Endodermal cell (in vitro differentiated cells): ENCODE data around the gene TFRC. TPM values are rescaled to one million over a fixed set of nuclear protein-coding genes. Genes with fewer than 3 reads are reported as not detected.

Source experiments
- DNase-seq: peaks from one replicate; pipeline ENCODE4 v3.0.0-alpha.2; 2017
- H3K27ac ChIP-seq: 2 replicates; pipeline ENCODE4 v1.5.1; 2013; ENCODE audit warnings: mild to moderate bottlenecking, low read depth, low read length, moderate library complexity
- H3K27me3 ChIP-seq: 2 replicates; pipeline ENCODE4 v1.6.1; 2013; ENCODE audit warnings: mild to moderate bottlenecking, low read length, moderate library complexity; ENCODE audit not compliant: insufficient read depth, control insufficient read depth, poor library complexity, severe bottlenecking
- H3K36me3 ChIP-seq: 2 replicates; pipeline ENCODE4 v1.7.0; 2013; ENCODE audit warnings: mild to moderate bottlenecking, low read length, moderate library complexity; ENCODE audit not compliant: control insufficient read depth, insufficient read depth
- H3K4me1 ChIP-seq: one replicate; pipeline ENCODE4 v1.7.0; 2013; ENCODE audit warnings: low read length; ENCODE audit not compliant: control insufficient read depth, insufficient read depth
- H3K4me3 ChIP-seq: 2 replicates; pipeline ENCODE4 v1.5.1; 2013; ENCODE audit warnings: mild to moderate bottlenecking, low read length, moderate library complexity
- H3K9ac ChIP-seq: 2 replicates; pipeline ENCODE4 v1.6.1; 2013; ENCODE audit warnings: mild to moderate bottlenecking, low read length, moderate library complexity; ENCODE audit not compliant: poor library complexity, severe bottlenecking; ENCODE audit errors: extremely low read depth
- H3K9me3 ChIP-seq: 2 replicates; pipeline ENCODE4 v1.6.1; 2013; ENCODE audit warnings: mild to moderate bottlenecking, low read length, moderate library complexity; ENCODE audit not compliant: control insufficient read depth
- H3K27ac Mint-ChIP-seq: 2 replicates; pipeline ENCODE4 v1.8.0; 2020; ENCODE audit warnings: mixed read lengths
- H3K27me3 Mint-ChIP-seq: 2 replicates; pipeline ENCODE4 v1.8.0; 2021; ENCODE audit warnings: mild to moderate bottlenecking, mixed read lengths; ENCODE audit not compliant: insufficient read depth
- H3K36me3 Mint-ChIP-seq: 2 replicates; pipeline ENCODE4 v1.8.0; 2020; ENCODE audit warnings: low read depth, mixed read lengths
- H3K4me1 Mint-ChIP-seq: 2 replicates; pipeline ENCODE4 v1.8.0; 2020; ENCODE audit warnings: mixed read lengths
- H3K4me3 Mint-ChIP-seq: 2 replicates; pipeline ENCODE4 v1.8.0; 2020; ENCODE audit warnings: mild to moderate bottlenecking, moderate library complexity, mixed read lengths
- H3K9me3 Mint-ChIP-seq: 2 replicates; pipeline ENCODE4 v1.8.0; 2020; ENCODE audit warnings: mild to moderate bottlenecking, mixed read lengths
- CTCF ChIP-seq: fragments of 200-600 bp; sonication (generic); conservative IDR thresholded peaks from 2 replicates; pipeline ENCODE4 v1.5.0; 2021; ENCODE audit warnings: antibody characterized with exemption, mild to moderate bottlenecking
- WGBS, 2 experiments: methylation state at CpG; one replicate each; pipeline versions ENCODE4 v1.1.5 to v1.1.7; 2013; ENCODE audit warnings: missing lambda C conversion rate in 2 of 2, mixed read lengths in 1 of 2; ENCODE audit not compliant: insufficient coverage in 1 of 2, insufficient read length in 1 of 2; 5-methylcytosine and 5-hydroxymethylcytosine counted together
- long read RNA-seq, 4 experiments: library from polyadenylated mRNA in 2 of 4; library from RNA in 1 of 4; library from capped mRNA in 1 of 4; stranded (forward) in 3 of 4; unstranded in 1 of 4; transcript quantifications; one replicate each; pipeline ENCODE4 v2.0.0, GENCODE V29; 2020 to 2021; ENCODE audit warnings: inconsistent platforms in 1 of 4
- polyA plus RNA-seq, 2 experiments: library from polyadenylated mRNA; stranded (reverse); fragments of 50-300 nt; gene quantifications; one replicate each; pipeline ENCODE4 v1.2.3, GENCODE V29; 2013
- total RNA-seq, 2 donors: library from RNA; stranded (reverse); fragmentation: NEBNext Ultra II Directional in 1 of 2; extraction: Animal tissue kit (Norgen Biotek cat#: 25700) in 1 of 2; gene quantifications; 2 replicates in 1 of 2; 3 replicates in 1 of 2; pipeline ENCODE4 v1.2.1, GENCODE V29; 2021

The TFRC gene
- total RNA-seq = 10 to 100 TPM; 69.0 to 90.0 TPM
- polyA plus RNA-seq (2013, experiment 1 of 2) = 72.5 TPM
- polyA plus RNA-seq (2013, experiment 2 of 2) = 74.1 TPM
- long read RNA-seq, experiment 1, full-length matches to known transcripts = 1 of 22 reads
- long read RNA-seq, experiment 1, partial matches to known transcripts = 1 of 22 reads
- long read RNA-seq, experiment 1, other reads (novel, unspliced or antisense) = 20 of 22 reads
- long read RNA-seq, experiment 2, full-length matches to known transcripts = 96 of 118 reads
- long read RNA-seq, experiment 2, partial matches to known transcripts = 11 of 118 reads
- long read RNA-seq, experiment 2, other reads (novel, unspliced or antisense) = 11 of 118 reads
- long read RNA-seq, experiment 3, full-length matches to known transcripts = 111 of 144 reads
- long read RNA-seq, experiment 3, partial matches to known transcripts = 29 of 144 reads
- long read RNA-seq, experiment 3, other reads (novel, unspliced or antisense) = 4 of 144 reads
- long read RNA-seq, experiment 4, partial matches to known transcripts = 0 of 4 reads
- long read RNA-seq, experiment 4, other reads (novel, unspliced or antisense) = 4 of 4 reads

DNA sequence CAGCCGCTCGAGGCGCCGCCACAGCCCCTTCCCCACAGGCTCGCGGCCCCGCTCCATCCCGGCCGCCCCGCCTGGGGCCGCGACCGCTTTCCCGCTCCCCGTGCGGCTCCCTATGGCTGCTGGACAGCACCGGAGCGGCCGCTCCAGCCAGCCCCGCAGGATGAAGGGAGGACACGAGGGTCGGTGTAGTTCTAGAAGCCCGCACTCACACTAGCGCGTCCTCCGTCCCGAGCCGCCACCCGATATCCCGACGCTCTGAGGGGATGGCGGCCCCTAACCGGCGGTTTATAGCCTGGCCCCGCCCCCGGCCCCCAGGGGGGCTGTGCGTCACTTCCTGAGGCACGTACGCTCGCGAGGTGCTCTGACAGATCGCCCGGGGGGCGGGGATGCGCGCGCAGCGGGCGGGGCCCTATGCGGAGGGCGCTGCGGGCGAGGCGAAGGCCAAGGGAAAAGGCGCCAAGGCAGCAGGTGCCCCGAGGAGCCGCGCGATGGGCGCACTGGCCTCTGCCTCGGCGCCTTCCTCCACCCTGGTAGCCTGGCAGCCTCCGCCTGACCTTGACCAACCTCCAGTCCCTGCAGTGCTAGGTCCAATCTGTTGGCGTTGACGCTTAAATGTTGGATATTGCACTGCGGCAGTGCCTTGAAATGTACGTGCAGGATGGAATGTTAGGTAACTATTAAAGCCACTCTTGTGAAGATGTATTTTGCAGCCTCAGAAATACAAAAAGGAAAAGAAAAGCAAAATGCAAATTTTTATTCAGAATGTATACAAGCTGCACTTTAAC is at the start of gene TFRC:
Gene TFRC, minus strand, starts transcription at position 257 of the 785 bp plus-strand sequence. CDS start 4,991 bp downstream, outside the sequence.
- peak; percentile 98 for DNase-seq
- Mint-ChIP-seq H3K4me1 (peaks cover 18% of the 10 kb centered on the region), H3K27me3 (no peaks in the 10 kb centered on the region), H3K4me3 (peak within 1 kb of the TSS; percentile 86), H3K27ac (peak within 1 kb of the TSS; percentile 93), H3K9me3 (no peaks in the 10 kb centered on the region), H3K36me3 (peaks cover 6% of the 10 kb centered on the region)
- Histone ChIP-seq H3K4me1 (no peaks in the 10 kb centered on the region), H3K9ac (peak within 1 kb of the TSS; percentile 83), H3K36me3 (peaks cover under 1% of the 10 kb centered on the region), H3K27ac (peak within 1 kb of the TSS; percentile 92), H3K9me3 (no peaks in the 10 kb centered on the region), H3K27me3 (no peaks in the 10 kb centered on the region), H3K4me3 (peak within 1 kb of the TSS; percentile 97)
- WGBS, 2 experiments = 0 to 2% methylated on average over 19 to 67 of the region's 67 CpGs
- TF ChIP-seq CTCF = no peak

- Histone ChIP-seq H3K4me1 (peaks cover 5% of the 10 kb centered on the region), H3K27me3 (no peaks in the 10 kb centered on the region), H3K36me3 (no peaks in the 10 kb centered on the region), H3K9me3 (no peaks in the 10 kb centered on the region), H3K27ac (no peak overlapping the region), H3K9ac (no peak overlapping the region), H3K4me3 (no peak overlapping the region)
- Mint-ChIP-seq H3K4me1 (peaks cover 11% of the 10 kb centered on the region), H3K9me3 (peaks cover 6% of the 10 kb centered on the region), H3K36me3 (no peaks in the 10 kb centered on the region), H3K4me3 (no peak overlapping the region), H3K27ac (no peak overlapping the region), H3K27me3 (peaks cover 50% of the 10 kb centered on the region)
- 91 to 96% methylated on average over 19 to 21 of the region's 21 CpGs for WGBS, 2 experiments
- no peak for DNase-seq
- TF ChIP-seq CTCF = no peak
Observed at GRCh38 chr3:196128172-196128843, 46.4 kb upstream of the TFRC start.
